Stimulated activated CD8-positive, alpha-beta memory T cell treated with anti-CD3 and anti-CD28 coated beads, Interleukin-15, amount 100 ng/mL, for 4 hours (primary cell): ENCODE measurements around the gene THRB.

ENCODE experiments used
- DNase-seq, 2 donors: peaks; one replicate each; pipeline ENCODE4 v3.0.0-alpha.2; 2020; ENCODE audit warnings: low read depth in 2 of 2

THRB gene

DNA sequence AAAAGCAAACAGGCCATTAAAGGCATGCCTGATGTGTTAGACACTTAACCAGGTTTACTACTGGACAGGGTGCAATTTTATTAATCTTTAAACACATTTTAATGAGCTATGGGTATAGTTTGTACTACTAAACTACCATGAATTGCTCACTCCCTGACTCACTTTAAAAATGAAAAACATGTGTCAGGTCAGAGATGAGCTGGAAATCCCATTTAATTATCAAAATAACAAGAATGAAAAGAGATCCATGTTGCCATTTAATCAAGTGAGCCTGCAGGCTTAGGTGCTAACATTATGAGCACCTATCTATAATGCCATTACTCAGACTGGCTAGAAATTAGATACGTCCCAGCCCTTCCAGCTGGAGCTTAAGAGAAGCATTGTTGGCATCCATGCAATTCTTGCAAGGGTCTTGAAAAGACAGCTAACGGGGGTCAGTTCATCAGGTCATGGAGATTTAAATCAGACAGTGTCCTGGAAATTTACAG, 224.4 kb downstream of the THRB start:
- no peak for DNase-seq

- DNase-seq, result no peak
These were observed 229.9 kb downstream of the THRB start for GRCh38 chr3:24264748-24265158.

GRCh38 chr3:24264011-24264410, 230.6 kb downstream of the THRB start:
- no peak for DNase-seq

GRCh38 chr3:24263069-24263668, 231.5 kb downstream of the THRB start:
- no peak for DNase-seq

GRCh38 chr3:24261521-24261920, 233.1 kb downstream of the THRB start:
- no peak for DNase-seq

GRCh38 chr3:24259901-24260512, 234.6 kb downstream of the THRB start:
- DNase-seq, result no peak

GRCh38 chr3:24258727-24259600, 235.7 kb downstream of the THRB start:
- no peak for DNase-seq

- no peak for DNase-seq
These were observed 236.4 kb downstream of the THRB start for GRCh38 chr3:24258260-24258659.

DNA sequence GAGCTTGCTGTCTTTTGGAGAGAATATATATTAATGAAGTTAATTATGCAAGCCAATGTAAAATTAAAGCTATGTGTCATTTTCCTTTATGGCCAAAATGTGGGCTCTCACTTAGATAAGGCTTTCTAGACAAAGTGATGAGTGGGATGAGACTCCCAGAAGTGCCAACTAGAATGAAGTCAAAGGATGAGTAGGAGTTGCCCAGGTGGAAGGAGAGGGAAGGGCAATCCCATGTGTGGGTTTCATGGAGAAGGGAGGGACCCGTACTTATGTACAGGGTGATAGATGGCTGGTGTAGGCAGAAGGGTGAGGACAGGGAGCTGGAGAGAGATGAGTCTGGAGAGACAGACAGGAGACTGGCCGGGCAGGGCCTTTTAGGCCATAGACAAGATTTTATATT, 239.2 kb downstream of the THRB start:
- no peak for DNase-seq

GRCh38 chr3:24254649-24255048, 240.0 kb downstream of the THRB start:
- DNase-seq, result no peak

DNA sequence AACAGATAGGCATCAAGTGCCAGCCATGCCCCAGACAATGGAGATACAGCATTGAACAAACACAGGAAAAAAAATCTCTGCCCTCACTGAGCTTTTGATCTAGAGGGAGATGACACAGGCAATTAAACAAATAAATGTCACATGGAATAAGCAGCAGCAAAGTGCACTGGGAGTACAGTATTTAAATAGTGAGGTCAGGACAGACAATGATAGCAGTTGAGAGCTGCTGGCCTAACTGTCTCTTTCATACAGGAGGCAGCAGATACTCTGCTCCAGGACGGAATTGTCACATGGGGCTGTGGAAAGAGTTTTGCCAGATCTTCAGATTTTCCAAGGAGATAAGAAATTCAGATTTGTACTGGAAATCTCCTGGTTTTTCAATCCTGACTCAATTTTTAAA, 241.3 kb downstream of the THRB start:
- no peak for DNase-seq

GRCh38 chr3:24249523-24249922, 245.1 kb downstream of the THRB start:
- DNase-seq, result no peak

- no peak for DNase-seq
These were observed 249.6 kb downstream of the THRB start for GRCh38 chr3:24245056-24245455.

GRCh38 chr3:24244491-24244890, 250.2 kb downstream of the THRB start:
- no peak for DNase-seq

DNA sequence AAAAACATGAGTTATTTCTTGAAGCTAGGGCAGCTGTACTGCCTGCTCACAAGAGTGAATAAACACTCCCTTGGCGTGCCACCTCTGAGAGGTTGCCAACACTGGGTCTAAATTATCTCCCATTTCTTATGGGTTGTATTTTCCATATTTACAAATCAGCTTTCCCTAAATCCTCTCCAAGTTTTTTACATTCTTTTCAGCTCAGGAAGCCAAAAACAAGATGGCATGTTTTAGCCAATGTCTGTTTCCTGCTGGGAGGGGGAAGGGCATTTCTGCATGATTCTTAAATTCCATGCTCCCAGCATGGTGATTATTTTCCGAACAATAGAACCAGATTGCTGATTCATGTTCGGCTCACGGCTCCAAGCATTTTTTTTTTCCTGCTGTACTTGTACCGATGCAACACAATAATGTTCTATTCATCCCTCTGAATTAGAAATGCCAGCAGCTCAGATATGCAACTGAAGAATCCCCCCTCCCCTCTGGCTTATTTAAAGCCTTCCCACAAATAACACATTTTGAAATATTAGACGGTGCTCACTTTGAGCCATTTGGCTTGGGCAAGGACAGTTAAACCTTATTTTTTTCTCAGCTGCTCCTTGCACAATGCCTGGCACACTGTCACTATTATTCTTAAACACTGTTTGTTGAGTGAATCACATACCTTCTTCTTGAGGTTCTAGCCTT, 252.5 kb downstream of the THRB start:
- DNase-seq, result no peak

- no peak for DNase-seq
These were observed 254.3 kb downstream of the THRB start for GRCh38 chr3:24240306-24240705.

DNA sequence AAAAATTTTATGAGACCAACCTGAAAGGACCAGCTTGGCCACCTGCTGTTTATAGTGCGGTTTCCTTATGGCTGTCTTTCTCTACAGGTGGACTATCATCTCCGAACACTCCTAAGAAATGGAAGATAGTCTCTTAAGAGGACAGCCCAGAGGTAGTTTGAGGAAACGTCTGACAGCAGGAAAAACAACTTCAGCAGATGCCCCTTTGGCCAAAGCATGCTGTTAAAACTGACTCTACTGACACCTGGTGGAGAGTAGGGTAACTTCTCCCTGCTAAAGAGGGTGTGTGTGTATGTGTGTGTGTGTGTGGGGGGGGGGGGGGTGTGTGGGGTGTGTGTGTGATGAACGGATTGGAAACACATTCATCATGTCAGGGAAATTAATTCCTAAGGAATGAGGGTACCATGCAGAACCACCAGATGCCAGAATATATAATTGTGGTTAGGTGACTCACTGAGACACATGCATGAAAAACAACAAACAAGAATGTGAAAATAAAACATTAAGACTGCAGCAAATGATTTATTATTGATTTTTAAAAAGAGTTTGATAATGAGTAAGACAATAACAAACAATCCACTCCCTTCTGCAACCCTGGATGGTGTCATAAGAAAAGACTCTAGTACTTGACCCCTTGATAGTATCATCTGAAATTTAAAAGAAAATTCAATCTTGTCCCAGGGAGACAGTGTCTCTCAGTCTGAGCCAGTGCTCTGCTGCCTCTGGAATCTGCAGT, 256.5 kb downstream of the THRB start:
- DNase-seq, result no peak

- no peak for DNase-seq
These were observed 259.5 kb downstream of the THRB start for GRCh38 chr3:24235121-24235520.

DNA sequence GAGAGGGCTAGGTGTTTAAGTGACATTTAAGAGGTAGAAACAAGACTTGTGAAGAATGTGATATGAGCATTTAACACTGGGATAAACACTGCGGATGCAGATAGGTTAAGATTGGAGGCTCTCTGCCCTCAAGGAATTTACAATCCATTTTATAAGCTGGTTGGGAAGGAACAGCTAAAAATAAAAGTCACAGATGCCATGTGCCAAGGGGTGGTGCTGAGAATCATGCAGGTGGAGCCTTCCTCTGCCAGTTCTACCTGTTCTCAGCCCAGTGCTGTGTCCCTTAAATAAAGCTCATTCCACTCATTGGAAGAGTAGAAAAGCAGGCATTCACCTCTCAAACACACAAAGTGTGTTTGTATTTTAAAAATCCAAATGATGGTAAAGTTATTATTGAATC, 261.9 kb downstream of the THRB start:
- no peak for DNase-seq

- no peak for DNase-seq
These were observed 265.0 kb downstream of the THRB start for GRCh38 chr3:24229468-24230221.

GRCh38 chr3:24227635-24228034, 267.0 kb downstream of the THRB start:
- no peak for DNase-seq
